PC-3 (cell line): ENCODE results near the gene SCAMP3. TPM values are rescaled to one million over a fixed set of nuclear protein-coding genes. Genes with fewer than 3 reads are reported as not detected.
"Not testable (repeated sequence)": the region's sequence is repeated elsewhere in the genome, so short reads cannot be mapped to it uniquely, and the experiment has no call there.

Source experiments
- ATAC-seq: fragments of 200-7000 bp; cut with Tn5 transposase; 2 replicates; pipeline ENCODE4 v1.9.1; 2020; ENCODE audit warnings: mild to moderate bottlenecking, moderate library complexity
- BruUV-seq: library from RNA; stranded (reverse); fragments of 400-500 nt; replicated peaks from 2 replicates; lab custom pipeline; 2021; lab: Mats Ljungman, UMichigan
- CTCF ChIA-PET: fragments of 300-600 bp; sonication (Branson Sonifier 250); formaldehyde crosslinking; loops from one replicate; lab custom pipeline; 2022; ENCODE audit warnings: antibody characterized with exemption; lab: Charles Lee
- POLR2A ChIA-PET: fragments of 300-600 bp; sonication (Branson Sonifier 250); formaldehyde crosslinking; loops from one replicate; lab custom pipeline; 2022; ENCODE audit warnings: antibody characterized with exemption; ENCODE audit not compliant: unreplicated experiment; lab: Charles Lee
- DNase-seq: peaks from one replicate; pipeline ENCODE4 v3.0.0-alpha.2; 2015
- H2AFZ ChIP-seq: fragments of 300-600 bp; sonication (generic); 2 replicates; pipeline ENCODE4 v1.6.0; 2016; ENCODE audit warnings: antibody characterized with exemption, low read length
- H3F3A ChIP-seq: fragments of 300-600 bp; sonication (generic); one replicate; pipeline ENCODE4 v1.6.0; 2017; ENCODE audit warnings: antibody characterized with exemption, low read length, control low read depth, mild to moderate bottlenecking; ENCODE audit not compliant: unreplicated experiment
- H3K27ac ChIP-seq: fragments of 300-600 bp; sonication (generic); 2 replicates; pipeline ENCODE4 v1.5.1; 2016; ENCODE audit warnings: mild to moderate bottlenecking, low read length
- H3K27me3 ChIP-seq: fragments of 300-600 bp; sonication (generic); 2 replicates; pipeline ENCODE4 v1.6.1; 2016; ENCODE audit warnings: low read length, mixed read lengths
- H3K36me3 ChIP-seq: fragments of 300-600 bp; sonication (generic); 2 replicates; pipeline ENCODE4 v1.6.1; 2016; ENCODE audit warnings: low read depth, mixed run types, low read length, mixed read lengths
- H3K4me1 ChIP-seq: fragments of 300-600 bp; sonication (generic); 2 replicates; pipeline ENCODE4 v1.5.1; 2016; ENCODE audit warnings: low read length; ENCODE audit not compliant: insufficient read depth
- H3K4me2 ChIP-seq: fragments of 300-600 bp; sonication (generic); 2 replicates; pipeline ENCODE4 v1.6.0; 2016; ENCODE audit warnings: low read length
- H3K4me3 ChIP-seq: fragments of 300-600 bp; sonication (generic); 2 replicates; pipeline ENCODE4 v1.5.1; 2016; ENCODE audit warnings: mild to moderate bottlenecking, low read length, mixed read lengths
- H3K79me2 ChIP-seq: fragments of 300-600 bp; sonication (generic); 2 replicates; pipeline ENCODE4 v1.6.1; 2017; ENCODE audit warnings: low read length, mixed read lengths
- H3K9ac ChIP-seq: fragments of 300-600 bp; sonication (generic); 2 replicates; pipeline ENCODE4 v1.6.0; 2016; ENCODE audit warnings: mild to moderate bottlenecking, low read length
- H3K9me2 ChIP-seq: fragments of 300-600 bp; sonication (generic); replicated peaks from 2 replicates; pipeline ENCODE4 v1.6.1; 2016; ENCODE audit warnings: mixed run types, low read length, mixed read lengths
- H3K9me3 ChIP-seq: fragments of 300-600 bp; sonication (generic); 2 replicates; pipeline ENCODE4 v1.6.1; 2016; ENCODE audit warnings: low read length, mixed read lengths
- H4K20me1 ChIP-seq: fragments of 300-600 bp; sonication (generic); 2 replicates; pipeline ENCODE4 v1.6.1; 2016; ENCODE audit warnings: low read length, mixed read lengths
- CTCF ChIP-seq: fragments of 300-600 bp; sonication (generic); conservative IDR thresholded peaks from 2 replicates; pipeline ENCODE4 v1.5.1; 2017; ENCODE audit warnings: antibody characterized with exemption, low read depth, mild to moderate bottlenecking, low read length
- EZH2 ChIP-seq: fragments of 300-600 bp; sonication (generic); IDR thresholded peaks from one replicate; pipeline ENCODE4 v1.6.1; 2017; ENCODE audit warnings: antibody characterized with exemption, mild to moderate bottlenecking, low read length; ENCODE audit not compliant: unreplicated experiment
- EZH2phosphoT487 ChIP-seq: fragments of 300-600 bp; sonication (generic); IDR thresholded peaks from 2 replicates; pipeline ENCODE4 v1.6.1; 2018; ENCODE audit warnings: mild to moderate bottlenecking, antibody characterized with exemption, low read length, borderline replicate concordance
- intact Hi-C: fragments of 100-400 bp; cut with micrococcal nuclease; formaldehyde crosslinking; loops from 2 replicates; pipeline ENCODE4 v1.9.0; 2023
- total RNA-seq: library from RNA; depleted of rRNA; stranded (reverse); fragments of >200 nt; gene quantifications from 2 replicates; pipeline ENCODE4 v1.2.3, GENCODE V29; 2014

The SCAMP3 gene
- total RNA-seq, 1 experiment from 2014 or later = 219 TPM

- DNase-seq, H3F3A ChIP-seq, H3K79me2 ChIP-seq, H3K9me3 ChIP-seq, H3K36me3 ChIP-seq, H4K20me1 ChIP-seq, H3K4me2 ChIP-seq, H3K4me1 ChIP-seq, BruUV-seq, H2AFZ ChIP-seq, POLR2A ChIA-PET, H3K9me2 ChIP-seq, H3K9ac ChIP-seq, intact Hi-C loops, CTCF ChIA-PET, H3K27ac ChIP-seq, H3K4me3 ChIP-seq, H3K27me3 ChIP-seq: not testable (repeated sequence)
- peak; percentile 32; the same call in 1 of the 2 replicates for ATAC-seq
Observed at GRCh38 chr1:155233502-155233901, 28.7 kb downstream of the SCAMP3 start.

- peaks cover 11% of the 10 kb centered on the region; the same call in 1 of the 2 replicates for H3K4me1 ChIP-seq
- intact Hi-C loops, H4K20me1 ChIP-seq, H3K27me3 ChIP-seq, ATAC-seq, H3K27ac ChIP-seq, CTCF ChIA-PET, H2AFZ ChIP-seq, H3K9ac ChIP-seq, H3K9me2 ChIP-seq, H3K79me2 ChIP-seq, H3K4me3 ChIP-seq, BruUV-seq, DNase-seq, H3F3A ChIP-seq, H3K9me3 ChIP-seq, H3K36me3 ChIP-seq, POLR2A ChIA-PET, H3K4me2 ChIP-seq: not testable (repeated sequence)
Observed at GRCh38 chr1:155232001-155232978, 29.9 kb downstream of the SCAMP3 start.

GRCh38 chr1:155231302-155231701 lies 30.9 kb downstream of the SCAMP3 start:
- H3K9me3 ChIP-seq, H3F3A ChIP-seq, intact Hi-C loops, H3K4me2 ChIP-seq, H3K36me3 ChIP-seq, DNase-seq, ATAC-seq, H3K9me2 ChIP-seq, H3K9ac ChIP-seq, H3K4me3 ChIP-seq, H2AFZ ChIP-seq, POLR2A ChIA-PET, H4K20me1 ChIP-seq, H3K27ac ChIP-seq, BruUV-seq, H3K79me2 ChIP-seq, H3K27me3 ChIP-seq, CTCF ChIA-PET: not testable (repeated sequence)
- peaks cover 12% of the 10 kb centered on the region; the same call in 1 of the 2 replicates for H3K4me1 ChIP-seq

- Histone ChIP-seq H4K20me1 (no peaks in the 10 kb centered on the region), H3K79me2 (peaks cover 25% of the 10 kb centered on the region), H2AFZ (peak overlapping the region; percentile 89), H3K9me2 (no peaks in the 10 kb centered on the region), H3K4me3 (peak overlapping the region; percentile 76; the same call in 1 of the 2 replicates), H3K27ac (peak overlapping the region; percentile 33), H3K27me3 (no peaks in the 10 kb centered on the region), H3K9me3 (no peaks in the 10 kb centered on the region), H3K9ac (peak overlapping the region; percentile 77), H3F3A (no peaks in the 10 kb centered on the region), H3K36me3 (no peaks in the 10 kb centered on the region), H3K4me1 (peaks cover 43% of the 10 kb centered on the region), H3K4me2 (peak overlapping the region; percentile 82)
- no TSS peak for BruUV-seq
- ATAC-seq (no peak), DNase-seq (no peak)
- TF ChIP-seq EZH2 = no peak
- TF ChIP-seq CTCF = no peak
- TF ChIP-seq EZH2phosphoT487 = no peak
- POLR2A ChIA-PET = interaction anchor here (0.6 kb wide), 1 partner anchor 1508 kb away, joined by 3 read pairs; no protein-coding TSS in a partner anchor
- intact Hi-C loops = loop anchor here (5.0 kb wide), 1 partner anchor 36 kb away; no protein-coding TSS in a partner anchor
- CTCF ChIA-PET = interaction anchor here (2.0 kb wide), 1 partner anchor 55 kb away, joined by 7 read pairs; the partner anchor contains the start of gene KRTCAP2
Observed at GRCh38 chr1:155228096-155228427, 34.1 kb downstream of the SCAMP3 start.
